HG02870 (cell line): Measurements from ENCODE around the gene SAPCD1.

Experiments
- ATAC-seq: cut with Tn5 transposase; IDR thresholded peaks from one replicate; pipeline ENCODE4 v1.9.1; 2021; ENCODE audit warnings: mild to moderate bottlenecking, moderate library complexity; ENCODE audit not compliant: unreplicated experiment

SAPCD1 gene

GRCh38 chr6:31762356-31762755 is at the start of gene SAPCD1:
Gene SAPCD1, plus strand, starts transcription at chr6:31762656. Its CDS starts 399 bp downstream, at chr6:31763055.
- no peak for ATAC-seq

- ATAC-seq = no peak
Observed at GRCh38 chr6:31713465-31713864, 49.0 kb upstream of the SAPCD1 start.

DNA sequence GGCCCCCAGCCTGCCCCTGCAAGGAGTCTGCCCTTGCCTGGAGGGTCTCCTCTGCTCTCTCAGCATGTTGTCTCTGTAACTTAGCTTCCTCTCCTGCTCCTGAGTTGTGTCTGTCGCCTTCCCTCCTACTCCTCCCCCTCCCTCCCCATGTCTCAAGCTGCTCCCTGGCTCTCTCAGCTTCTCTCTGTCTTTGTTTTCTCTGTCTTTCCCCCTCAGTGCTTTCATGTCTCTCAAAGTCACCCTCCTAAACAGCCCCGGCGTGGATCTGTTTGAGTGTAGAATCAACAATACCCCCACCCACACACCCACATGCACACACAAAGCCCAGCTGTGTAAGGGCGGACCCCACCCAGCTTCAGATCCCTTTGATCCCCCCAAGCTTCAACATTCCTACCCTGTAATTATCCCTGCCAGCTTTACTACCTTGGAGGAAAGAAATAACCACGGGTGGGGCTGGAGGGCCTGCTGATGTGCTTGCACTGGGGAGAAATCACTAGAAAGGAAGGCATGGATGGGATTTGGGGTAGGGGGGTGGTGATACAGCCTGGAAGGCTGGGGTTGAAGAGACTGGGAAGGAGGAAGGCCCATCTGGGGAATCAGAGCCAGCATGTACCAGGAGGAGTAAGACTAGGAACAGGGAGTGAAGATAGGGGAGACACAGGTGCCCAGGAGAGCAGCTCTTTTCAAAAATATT is 48.3 kb upstream of the SAPCD1 start:
- no peak for ATAC-seq

- no peak for ATAC-seq
Observed at GRCh38 chr6:31715022-31715958, 47.2 kb upstream of the SAPCD1 start, which contains the start of gene LY6G6D. Gene LY6G6D, plus strand, starts transcription at chr6:31715348. Its CDS starts 8 bp downstream, at chr6:31715356.

DNA sequence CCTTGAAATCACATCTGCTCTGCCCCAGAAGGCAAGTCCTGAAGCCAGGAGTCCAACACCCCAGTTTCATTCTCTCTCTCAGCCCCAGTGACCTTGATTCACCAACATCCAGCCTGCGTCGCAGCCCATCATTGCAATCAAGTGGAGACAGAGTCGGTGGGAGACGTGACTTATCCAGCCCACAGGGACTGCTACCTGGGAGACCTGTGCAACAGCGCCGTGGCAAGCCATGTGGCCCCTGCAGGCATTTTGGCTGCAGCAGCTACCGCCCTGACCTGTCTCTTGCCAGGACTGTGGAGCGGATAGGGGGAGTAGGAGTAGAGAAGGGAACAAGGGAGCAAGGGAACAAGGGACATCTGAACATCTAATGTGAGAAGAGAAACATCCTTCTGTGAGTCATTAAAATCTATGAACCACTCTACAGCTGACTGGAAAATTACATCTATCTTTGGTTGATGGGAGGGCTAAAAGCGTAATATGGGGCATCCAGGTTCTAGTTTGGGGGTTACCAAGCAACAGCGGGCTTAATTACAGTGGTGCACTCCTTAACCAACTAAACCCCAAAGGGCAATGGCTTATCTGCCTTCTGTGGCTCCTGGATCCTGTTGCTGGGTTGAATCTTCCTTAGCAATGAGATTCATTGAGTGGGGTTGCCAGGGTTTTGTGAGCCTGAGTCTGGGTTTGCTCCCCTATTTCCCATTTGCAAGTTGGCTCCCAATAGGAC is 44.8 kb upstream of the SAPCD1 start:
- ATAC-seq = no peak

GRCh38 chr6:31718265-31718664 is 44.2 kb upstream of the SAPCD1 start:
- no peak for ATAC-seq

DNA sequence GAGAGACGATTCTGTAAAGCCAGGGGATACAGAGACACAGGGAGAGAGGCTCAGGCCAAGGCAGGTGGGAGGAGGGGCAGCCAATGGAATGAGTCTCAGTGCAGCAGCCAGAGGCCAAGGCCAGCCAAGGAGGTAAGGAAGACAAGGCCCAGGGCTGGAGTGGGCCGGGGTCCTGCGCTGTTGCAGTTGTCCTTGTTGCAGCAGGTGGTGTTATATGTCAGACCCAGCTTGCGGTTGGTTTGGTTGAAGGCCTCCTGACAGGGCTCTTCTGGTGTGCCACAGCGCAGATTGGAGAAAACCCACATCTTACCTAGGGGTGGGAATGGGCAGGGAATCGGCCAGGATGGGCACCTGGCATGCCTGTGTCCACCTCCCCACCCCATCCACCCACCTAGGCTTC is 43.5 kb upstream of the SAPCD1 start:
- no peak for ATAC-seq

GRCh38 chr6:31720196-31720770 is 42.2 kb upstream of the SAPCD1 start:
- no peak for ATAC-seq

DNA sequence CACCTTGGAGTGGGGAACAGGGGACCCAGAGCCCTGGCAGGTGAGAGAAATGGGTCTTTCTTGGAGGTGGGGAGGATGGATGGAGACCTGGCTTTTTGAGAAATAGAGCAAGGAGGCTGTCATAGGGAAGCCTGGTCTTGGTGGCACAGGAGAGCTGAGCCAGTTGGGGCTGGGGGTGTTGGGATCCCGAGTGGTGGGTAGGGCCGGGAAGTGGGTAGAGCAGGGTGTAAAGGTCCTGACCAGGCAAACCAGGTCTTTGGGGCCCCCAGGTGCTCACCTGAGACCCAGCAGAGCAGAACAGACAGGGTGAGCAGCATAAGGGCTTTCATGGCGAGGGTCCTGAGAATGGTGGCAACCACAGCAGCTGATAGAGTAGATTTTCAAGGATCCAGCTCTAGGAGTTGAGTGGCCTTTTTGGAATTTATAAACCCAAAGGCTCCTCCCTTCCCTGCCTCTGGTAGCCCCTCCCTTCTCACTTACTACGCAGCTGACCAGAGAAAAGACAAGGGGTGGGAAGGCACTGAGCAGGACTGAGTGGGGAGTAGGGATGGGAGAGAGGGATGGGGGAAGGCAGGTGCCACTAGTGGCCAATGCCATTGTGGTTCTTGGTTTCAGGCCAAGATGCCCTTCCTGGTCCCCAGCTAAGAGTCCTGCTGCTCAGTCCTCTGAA is 41.0 kb upstream of the SAPCD1 start, which contains the start of gene LY6G6C:
Gene LY6G6C (minus strand): TSS at position 396 of the 670 bp plus-strand sequence. CDS start 67 bp downstream, at position 329.
- ATAC-seq = no peak

DNA sequence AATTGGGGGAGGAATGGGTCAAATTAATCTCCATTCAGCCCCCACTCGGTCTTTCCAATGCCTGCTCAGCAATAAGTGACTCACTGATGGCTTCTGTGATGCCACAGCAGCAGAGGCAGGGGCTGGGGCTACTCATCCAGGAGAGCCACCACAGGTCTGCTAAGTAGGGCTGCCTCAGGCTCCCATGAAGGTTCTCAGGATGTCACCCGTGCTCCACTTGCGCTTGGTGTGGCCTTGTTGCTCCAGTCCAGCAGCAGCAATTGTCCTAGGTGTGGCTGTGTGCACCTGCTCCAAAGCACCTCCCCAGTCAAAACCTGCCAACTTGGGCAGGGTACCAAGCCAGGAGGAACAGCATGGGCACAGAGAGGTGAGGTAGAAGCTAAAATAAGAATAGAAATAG is 40.3 kb upstream of the SAPCD1 start:
- no peak for ATAC-seq

GRCh38 chr6:31723245-31723979 is 39.0 kb upstream of the SAPCD1 start, which contains the start of gene MPIG6B:
Gene MPIG6B, plus strand, starts transcription at chr6:31723373. Its CDS starts 11 bp downstream, at chr6:31723384.
- no peak for ATAC-seq

- no peak for ATAC-seq
Observed at GRCh38 chr6:31723980-31724691, 38.3 kb upstream of the SAPCD1 start.

DNA sequence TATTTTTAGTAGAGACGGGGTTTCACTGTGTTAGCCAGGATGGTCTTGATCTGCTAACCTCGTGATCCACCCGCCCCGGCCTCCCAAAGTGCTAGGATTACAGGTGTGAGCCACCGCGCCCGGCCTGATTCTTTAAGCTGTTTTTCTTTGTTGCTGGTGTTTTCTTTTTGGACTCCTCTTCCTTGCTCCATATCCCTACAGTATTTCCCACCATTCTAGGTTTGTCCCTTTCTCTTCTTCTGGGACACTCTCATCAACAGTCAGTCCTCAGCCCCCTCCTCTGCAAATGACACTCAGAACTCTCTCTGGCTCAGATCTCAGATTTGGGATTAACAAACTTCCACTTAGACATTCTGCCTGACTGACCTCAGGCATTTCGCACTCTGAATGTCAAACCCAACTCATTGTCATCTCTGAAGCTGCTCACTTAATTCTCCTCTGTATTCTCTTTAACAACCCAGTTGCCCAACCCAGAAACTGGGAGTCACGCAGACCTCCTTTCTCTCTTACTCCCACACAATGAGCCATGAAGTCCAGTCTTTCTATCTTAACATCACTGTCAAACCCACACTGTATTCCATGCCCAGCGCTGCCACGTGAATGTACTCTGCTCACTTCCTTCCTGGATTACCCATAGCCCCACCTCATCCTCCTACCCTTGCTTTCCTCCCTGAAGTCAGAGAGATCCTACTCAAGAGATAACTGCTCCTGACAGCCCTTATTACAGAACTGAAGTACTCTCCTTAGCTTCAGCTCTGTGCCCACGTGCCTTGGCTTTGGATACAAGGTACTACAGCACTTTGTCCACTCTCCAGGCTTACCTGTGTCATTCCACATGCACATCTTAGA is 36.7 kb upstream of the SAPCD1 start:
- ATAC-seq = no peak

DNA sequence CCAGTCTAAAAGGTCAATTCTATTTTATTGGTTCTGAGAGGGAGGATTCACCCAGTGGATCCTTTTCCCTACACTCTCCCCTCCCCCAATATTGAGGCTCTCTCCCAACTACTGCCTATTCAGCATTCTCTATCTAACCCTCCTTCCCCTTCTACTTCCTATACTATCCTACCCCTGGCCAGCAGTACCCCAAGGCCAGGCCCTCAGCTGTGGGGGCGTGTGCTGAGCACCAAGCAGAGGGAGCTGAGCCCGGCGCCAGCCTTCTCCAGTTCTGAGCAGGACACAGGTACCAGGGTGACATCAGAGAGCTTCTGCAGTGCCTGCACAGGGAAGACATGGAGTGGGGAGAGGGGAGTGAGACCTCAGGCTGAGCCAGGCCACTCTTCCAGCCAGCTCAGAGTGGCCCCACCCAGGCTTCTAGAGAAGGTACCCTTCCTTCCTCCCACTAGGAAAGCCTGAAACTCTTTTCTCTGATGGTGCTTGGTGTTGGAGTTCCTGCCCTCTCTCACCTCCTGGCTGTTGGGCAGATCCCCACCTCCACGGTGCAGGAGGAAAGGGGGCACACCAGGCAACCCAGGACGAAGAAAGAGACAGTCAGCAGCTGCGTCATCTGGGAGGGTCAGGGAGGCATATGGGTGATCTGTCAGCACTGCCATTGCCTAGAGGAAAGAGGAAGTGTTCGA is 35.3 kb upstream of the SAPCD1 start:
- ATAC-seq = no peak

DNA sequence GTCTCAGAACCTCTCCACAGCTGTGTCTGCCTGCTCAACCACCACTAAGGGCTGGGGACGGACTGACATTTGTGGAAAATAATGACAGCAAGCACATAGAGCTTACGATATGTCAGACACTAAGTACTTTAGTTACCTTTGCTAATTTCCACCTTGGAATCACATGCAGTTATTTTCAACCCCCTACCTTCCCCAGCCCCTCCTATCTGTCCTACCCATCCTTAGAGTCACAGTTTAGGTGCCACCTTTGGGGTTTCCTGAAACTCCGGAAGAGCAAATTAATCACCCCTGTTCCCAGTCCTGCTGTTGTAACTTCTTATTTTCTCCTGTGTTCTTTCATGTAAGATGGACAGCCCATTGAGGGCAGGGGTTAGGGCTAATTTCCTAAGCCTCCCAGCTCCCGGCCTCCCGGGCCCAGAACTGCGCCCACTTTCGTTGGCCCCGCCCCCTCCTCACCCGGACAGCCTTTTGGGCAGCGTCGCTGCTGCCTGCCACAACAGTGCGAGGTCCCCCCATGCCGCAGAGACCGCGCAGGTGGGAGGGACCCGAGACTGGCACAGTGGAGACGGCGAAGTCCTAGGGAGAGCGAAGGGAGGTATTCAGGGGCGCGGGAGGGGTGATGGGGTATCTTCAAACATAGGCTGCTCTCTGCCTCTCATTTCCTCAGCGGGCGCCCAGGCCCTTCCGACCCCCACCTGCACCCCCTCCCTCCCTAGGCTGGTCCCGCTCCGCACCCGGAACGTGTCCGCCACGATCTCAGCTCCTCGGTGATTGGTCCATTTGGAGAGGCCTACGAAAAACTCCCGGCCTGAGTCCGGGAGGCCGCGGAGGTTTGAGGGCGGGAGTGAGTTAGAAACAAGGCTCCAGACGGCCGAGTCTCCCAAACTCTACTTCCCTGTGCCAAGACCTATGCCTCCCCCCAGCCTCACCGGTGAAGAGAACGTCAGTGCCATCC is 34.5 kb upstream of the SAPCD1 start:
- no peak for ATAC-seq
